CMK (cell line): ENCODE data around the gene B3GAT1.
"Not testable (repeated sequence)": the region's sequence is repeated elsewhere in the genome, so short reads cannot be mapped to it uniquely, and the experiment has no call there.

ENCODE experiments used
- DNase-seq: peaks from one replicate; pipeline ENCODE4 v3.0.0-alpha.2; 2010; ENCODE audit warnings: low read depth

B3GAT1 gene

GRCh38 chr11:134412203-134413042 is at the start of gene B3GAT1:
Gene B3GAT1 (minus strand): TSS chr11:134412242. CDS start chr11:134387659, 24,583 bp downstream.
- DNase-seq, result no peak

GRCh38 chr11:134461621-134462020 is 49.6 kb upstream of the B3GAT1 start:
- no peak for DNase-seq

GRCh38 chr11:134460881-134461280 is 48.8 kb upstream of the B3GAT1 start:
- DNase-seq, result no peak

GRCh38 chr11:134460062-134460561 is 48.1 kb upstream of the B3GAT1 start:
- DNase-seq, result no peak

- no peak for DNase-seq
Observed at GRCh38 chr11:134459246-134460061, 47.4 kb upstream of the B3GAT1 start.

GRCh38 chr11:134457411-134458007 is 45.5 kb upstream of the B3GAT1 start:
- not testable (repeated sequence) for DNase-seq

- no peak for DNase-seq
Observed at GRCh38 chr11:134455516-134455915, 43.5 kb upstream of the B3GAT1 start.

GRCh38 chr11:134454146-134454690 is 42.2 kb upstream of the B3GAT1 start:
- no peak for DNase-seq

GRCh38 chr11:134453441-134453840 is 41.4 kb upstream of the B3GAT1 start:
- no peak for DNase-seq

GRCh38 chr11:134452838-134453155 is 40.8 kb upstream of the B3GAT1 start:
- DNase-seq, result no peak

- no peak for DNase-seq
Observed at GRCh38 chr11:134452026-134452837, 40.2 kb upstream of the B3GAT1 start.

- no peak for DNase-seq
Observed at GRCh38 chr11:134450186-134450585, 38.1 kb upstream of the B3GAT1 start.

- DNase-seq, result no peak
Observed at GRCh38 chr11:134449713-134450112, 37.7 kb upstream of the B3GAT1 start.

- no peak for DNase-seq
Observed at GRCh38 chr11:134449051-134449450, 37.0 kb upstream of the B3GAT1 start.

GRCh38 chr11:134447696-134448095 is 35.7 kb upstream of the B3GAT1 start:
- DNase-seq, result no peak

GRCh38 chr11:134445601-134446325 is 33.7 kb upstream of the B3GAT1 start:
- DNase-seq, result no peak

- not testable (repeated sequence) for DNase-seq
Observed at GRCh38 chr11:134444160-134445108, 32.4 kb upstream of the B3GAT1 start.

GRCh38 chr11:134443246-134443645 is 31.2 kb upstream of the B3GAT1 start:
- no peak for DNase-seq

- no peak for DNase-seq
Observed at GRCh38 chr11:134442246-134442645, 30.2 kb upstream of the B3GAT1 start.

GRCh38 chr11:134441706-134442105 is 29.7 kb upstream of the B3GAT1 start:
- no peak for DNase-seq
